Spleen (tissue), 11 donors: ENCODE results near the gene HABP2. TPM values are rescaled to one million over a fixed set of nuclear protein-coding genes. Genes with fewer than 3 reads are reported as not detected.

Experiments used
- DNase-seq: peaks from one replicate; pipeline ENCODE4 v3.0.0-alpha.2; 2020
- H3K27ac ChIP-seq, 8 donors: fragments of 200-600 bp; sonication (generic) in 7 of 8; 1 replicate in 4 of 8; 2 replicates in 4 of 8; pipeline versions ENCODE4 v1.5.0 to v1.8.0; 2016 to 2021; ENCODE audit warnings: inconsistent platforms in 4 of 8, mild to moderate bottlenecking in 4 of 8, moderate library complexity in 1 of 8
- H3K27me3 ChIP-seq, 7 donors: fragments of 200-600 bp; sonication (generic) in 6 of 7; replicated peaks in 1 of 7; 1 replicate in 4 of 7; 2 replicates in 3 of 7; pipeline versions ENCODE4 v1.5.0 to v1.8.0; 2016 to 2021; ENCODE audit warnings: inconsistent platforms in 3 of 7, mild to moderate bottlenecking in 1 of 7
- H3K36me3 ChIP-seq, 6 donors: fragments of 200-600 bp; sonication (generic) in 5 of 6; 1 replicate in 4 of 6; 2 replicates in 2 of 6; pipeline versions ENCODE4 v1.5.0 to v1.8.0; 2016 to 2021; ENCODE audit warnings: inconsistent platforms in 2 of 6
- H3K4me1 ChIP-seq, 6 donors: fragments of 200-600 bp; sonication (generic) in 5 of 6; 1 replicate in 3 of 6; 2 replicates in 3 of 6; pipeline versions ENCODE4 v1.5.0 to v1.8.0; 2016 to 2021; ENCODE audit warnings: inconsistent platforms in 3 of 6
- H3K4me3 ChIP-seq, 8 donors: fragments of 200-600 bp; sonication (generic) in 7 of 8; 1 replicate in 4 of 8; 2 replicates in 4 of 8; pipeline versions ENCODE4 v1.5.0 to v1.8.0; 2016 to 2021; ENCODE audit warnings: inconsistent platforms in 4 of 8, mild to moderate bottlenecking in 4 of 8, moderate library complexity in 2 of 8
- H3K9me3 ChIP-seq, 8 donors: fragments of 200-600 bp; sonication (generic) in 7 of 8; 1 replicate in 4 of 8; 2 replicates in 4 of 8; pipeline versions ENCODE4 v1.5.0 to v1.8.0; 2016 to 2021; ENCODE audit warnings: inconsistent platforms in 4 of 8
- POLR2A ChIP-seq, 3 donors: fragments of 450-650 bp; IDR thresholded peaks; one replicate each; pipeline ENCODE4 v1.5.1; 2017; ENCODE audit warnings: antibody characterized with exemption in 3 of 3, mild to moderate bottlenecking in 1 of 3
- POLR2AphosphoS5 ChIP-seq, 3 donors: sonication (generic); formaldehyde crosslinking; IDR thresholded peaks; one replicate each; pipeline ENCODE4 v1.5.1; 2017; ENCODE audit warnings: antibody characterized with exemption in 3 of 3
- WGBS, 5 donors: extraction: QIAGEN DNeasy Blood & Tissue Kit in 3 of 5; methylation state at CpG; one replicate each; pipeline versions ENCODE4 v1.1.5 to v1.1.7; 2013 to 2018; 5-methylcytosine and 5-hydroxymethylcytosine counted together
- intact Hi-C: fragments of 100-400 bp; cut with DNase I; formaldehyde crosslinking; loops from one replicate; pipeline ENCODE4 v1.15.0; 2023; ENCODE audit warnings: low total_unique reads
- polyA plus RNA-seq, 3 donors: library from polyadenylated mRNA; stranded (reverse); fragments of 200-250 nt; gene quantifications; one replicate each; pipeline ENCODE4 v1.2.1, GENCODE V29; 2013
- total RNA-seq, 7 donors: library from RNA; depleted of rRNA in 3 of 7; stranded (reverse); fragments of >200 nt in 3 of 7; fragmentation: NEBNext Ultra II Directional in 4 of 7; extraction: Animal tissue kit (Norgen Biotek cat#: 25700) in 4 of 7; gene quantifications; one replicate each; pipeline versions ENCODE4 v1.1.0 to v1.2.1, GENCODE V29; 2016 to 2021
- TF ChIP-seq, protein P1 (sequence below), 11 experiments: fragments of 200-600 bp in 7 of 11; fragments of 450-650 bp in 4 of 11; sonication (generic) in 4 of 11; IDR thresholded peaks in 8 of 11; conservative IDR thresholded peaks in 3 of 11; 1 replicate in 7 of 11; 2 replicates in 4 of 11; pipeline versions ENCODE4 v1.4.0 to v1.8.0; 2016 to 2021; ENCODE audit warnings: antibody characterized with exemption in 11 of 11, inconsistent platforms in 4 of 11, mild to moderate bottlenecking in 1 of 11
- donor health status: healthy with polysubstance abuse.
- donor health status: DM: no; HTN: no; CAD: no; lungs with moderate emphysema.
- donor health status: DM: no; HTN: no; CAD: no.
- donor health status: Bipolar disorder and iron deficiency.
- donor health status: healthy.
- donor health status: DM: no; HTN: no; CAD: no.
- donor health status: DM: yes; HTN: yes; CAD: no.

The HABP2 gene
- total and polyA plus RNA-seq, 10 donors, result not detected

- Histone ChIP-seq H3K36me3 (no peaks in the 10 kb centered on the region), H3K4me1 (peaks cover 0 to 11% (median 3%) of the 10 kb centered on the region in 6 donors), H3K27ac (no peak overlapping the region), H3K4me3 (no peak overlapping the region), H3K9me3 (no peaks in the 10 kb centered on the region), H3K27me3 (peaks cover 0 to 7% (median 0%) of the 10 kb centered on the region in 7 donors)
- peak; percentile 13 for DNase-seq
- 69 to 87% (median 81%) methylated on average over 3 of the region's 3 CpGs for WGBS, 5 donors
- intact Hi-C loops, result no loop called here
- TF ChIP-seq POLR2A (IDR thresholded peaks at IDR 0.05), result no peak
- TF ChIP-seq, protein P1, sequence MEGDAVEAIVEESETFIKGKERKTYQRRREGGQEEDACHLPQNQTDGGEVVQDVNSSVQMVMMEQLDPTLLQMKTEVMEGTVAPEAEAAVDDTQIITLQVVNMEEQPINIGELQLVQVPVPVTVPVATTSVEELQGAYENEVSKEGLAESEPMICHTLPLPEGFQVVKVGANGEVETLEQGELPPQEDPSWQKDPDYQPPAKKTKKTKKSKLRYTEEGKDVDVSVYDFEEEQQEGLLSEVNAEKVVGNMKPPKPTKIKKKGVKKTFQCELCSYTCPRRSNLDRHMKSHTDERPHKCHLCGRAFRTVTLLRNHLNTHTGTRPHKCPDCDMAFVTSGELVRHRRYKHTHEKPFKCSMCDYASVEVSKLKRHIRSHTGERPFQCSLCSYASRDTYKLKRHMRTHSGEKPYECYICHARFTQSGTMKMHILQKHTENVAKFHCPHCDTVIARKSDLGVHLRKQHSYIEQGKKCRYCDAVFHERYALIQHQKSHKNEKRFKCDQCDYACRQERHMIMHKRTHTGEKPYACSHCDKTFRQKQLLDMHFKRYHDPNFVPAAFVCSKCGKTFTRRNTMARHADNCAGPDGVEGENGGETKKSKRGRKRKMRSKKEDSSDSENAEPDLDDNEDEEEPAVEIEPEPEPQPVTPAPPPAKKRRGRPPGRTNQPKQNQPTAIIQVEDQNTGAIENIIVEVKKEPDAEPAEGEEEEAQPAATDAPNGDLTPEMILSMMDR (IDR thresholded peaks at IDR 0.05 in 8 of 11, conservative IDR thresholded peaks at IDR 0.05 in 3 of 11), result no peak
- no peak for TF ChIP-seq POLR2AphosphoS5 (IDR thresholded peaks at IDR 0.05)
These were observed 2.4 kb downstream of the HABP2 start for GRCh38 chr10:113555245-113555644.

GRCh38 chr10:113555751-113556150, 2.9 kb downstream of the HABP2 start:
- no peak overlapping the region for H3K27ac ChIP-seq
- TF ChIP-seq POLR2A (IDR thresholded peaks at IDR 0.05) (no peak), POLR2AphosphoS5 (IDR thresholded peaks at IDR 0.05) (no peak)
- TF ChIP-seq, protein P1 (IDR thresholded peaks at IDR 0.05 in 8 of 11, conservative IDR thresholded peaks at IDR 0.05 in 3 of 11), result no peak
- intact Hi-C loops, result no loop called here
- H3K4me3 ChIP-seq, result no peak overlapping the region
- peaks cover 0 to 9% (median 3%) of the 10 kb centered on the region in 6 donors for H3K4me1 ChIP-seq
- H3K9me3 ChIP-seq, result no peaks in the 10 kb centered on the region
- H3K27me3 ChIP-seq, result peaks cover 0 to 7% (median 0%) of the 10 kb centered on the region in 7 donors
- no peaks in the 10 kb centered on the region for H3K36me3 ChIP-seq
- DNase-seq, result peak; percentile 2
- 73 to 93% (median 89%) methylated on average over 1 of the region's 1 CpG for WGBS, 5 donors

DNA sequence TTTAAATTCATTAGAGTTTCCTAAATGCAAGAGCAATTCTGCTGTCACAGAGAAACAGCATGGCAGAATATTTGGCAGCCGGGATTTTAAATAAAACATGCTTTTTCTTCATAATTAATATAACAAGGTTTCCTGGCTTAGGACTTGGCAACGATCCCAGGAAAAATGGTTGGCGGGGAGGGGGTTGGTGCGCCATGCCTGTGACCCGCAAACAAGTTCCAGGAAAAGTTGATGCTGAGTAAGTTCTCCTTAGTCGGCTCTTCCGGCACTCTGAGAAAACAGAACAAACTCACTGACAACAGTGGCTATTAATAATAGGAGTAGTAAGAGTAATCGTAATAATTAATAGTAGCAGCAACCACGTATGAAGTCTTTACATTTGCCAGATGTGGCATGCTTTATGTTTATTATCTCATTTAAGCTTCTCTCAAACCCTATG, 4.6 kb downstream of the HABP2 start:
- intact Hi-C loops, result no loop called here
- H3K9me3 ChIP-seq, result no peaks in the 10 kb centered on the region
- no peaks in the 10 kb centered on the region for H3K36me3 ChIP-seq
- peaks cover 0 to 7% (median 0%) of the 10 kb centered on the region in 7 donors for H3K27me3 ChIP-seq
- H3K4me1 ChIP-seq, result peaks cover 0 to 9% (median 3%) of the 10 kb centered on the region in 6 donors
- no peak overlapping the region for H3K4me3 ChIP-seq
- WGBS, 5 donors, result 10 to 27% (median 11%) methylated on average over 8 to 9 of the region's 9 CpGs
- TF ChIP-seq, protein P1 (IDR thresholded peaks at IDR 0.05 in 8 of 11, conservative IDR thresholded peaks at IDR 0.05 in 3 of 11), result no peak
- TF ChIP-seq POLR2A (IDR thresholded peaks at IDR 0.05), result no peak
- no peak for TF ChIP-seq POLR2AphosphoS5 (IDR thresholded peaks at IDR 0.05)
- H3K27ac ChIP-seq, result no peak overlapping the region
- DNase-seq, result peak; percentile 4

GRCh38 chr10:113557903-113558321, 5.1 kb downstream of the HABP2 start:
- H3K27me3 ChIP-seq, result peaks cover 0 to 7% (median 0%) of the 10 kb centered on the region in 7 donors
- intact Hi-C loops, result no loop called here
- H3K36me3 ChIP-seq, result no peaks in the 10 kb centered on the region
- no peak overlapping the region for H3K4me3 ChIP-seq
- no peak overlapping the region for H3K27ac ChIP-seq
- peak; percentile 5 for DNase-seq
- TF ChIP-seq POLR2AphosphoS5 (IDR thresholded peaks at IDR 0.05) (no peak), POLR2A (IDR thresholded peaks at IDR 0.05) (no peak)
- TF ChIP-seq, protein P1 (IDR thresholded peaks at IDR 0.05 in 8 of 11, conservative IDR thresholded peaks at IDR 0.05 in 3 of 11), result no peak
- H3K9me3 ChIP-seq, result no peaks in the 10 kb centered on the region
- WGBS, 5 donors, result 35 to 66% (median 51%) methylated on average over 9 of the region's 9 CpGs
- H3K4me1 ChIP-seq, result peaks cover 0 to 10% (median 3%) of the 10 kb centered on the region in 6 donors
